CD4-positive, CD25-positive, alpha-beta regulatory T cell (primary cell): ENCODE measurements around the gene TTYH1. TPM values are rescaled to one million over a fixed set of nuclear protein-coding genes. Genes with fewer than 3 reads are reported as not detected.

Experiments
- ATAC-seq, 2 donors: fragments of 150-1000 bp; cut with Tn5 transposase; one replicate each; pipeline ENCODE4 v1.10.0; 2021; ENCODE audit warnings: low read depth in 2 of 2, moderate number of reproducible peaks in 2 of 2, moderate library complexity in 1 of 2
- DNase-seq, 3 donors: peaks; one replicate each; pipeline versions ENCODE4 v3.0.0 to v3.0.0-alpha.2; 2012 to 2022; ENCODE audit warnings: mixed read lengths in 1 of 3
- H3K27ac ChIP-seq: one replicate; pipeline ENCODE4 v1.7.0; 2013; ENCODE audit warnings: mild to moderate bottlenecking, low read length; ENCODE audit not compliant: insufficient read depth, poor library complexity, severe bottlenecking
- H3K27me3 ChIP-seq: one replicate; pipeline ENCODE4 v1.7.0; 2013; ENCODE audit warnings: low read length; ENCODE audit not compliant: control insufficient read depth, insufficient read depth
- H3K36me3 ChIP-seq: one replicate; pipeline ENCODE4 v1.7.0; 2013; ENCODE audit warnings: mild to moderate bottlenecking, low read length, moderate library complexity; ENCODE audit not compliant: control insufficient read depth, insufficient read depth
- H3K4me1 ChIP-seq: 2 replicates; pipeline ENCODE4 v1.7.0; 2013; ENCODE audit warnings: mild to moderate bottlenecking, low read length; ENCODE audit not compliant: insufficient read depth, control insufficient read depth, poor library complexity, severe bottlenecking
- H3K4me3 ChIP-seq: one replicate; pipeline ENCODE4 v1.7.0; 2013; ENCODE audit warnings: low read depth, mild to moderate bottlenecking, low read length, moderate library complexity
- H3K9me3 ChIP-seq, 2 experiments: 1 replicate in 1 of 2; 2 replicates in 1 of 2; pipeline ENCODE4 v1.7.0; 2013; ENCODE audit warnings: low read length in 2 of 2, mild to moderate bottlenecking in 1 of 2, moderate library complexity in 1 of 2; ENCODE audit not compliant: control insufficient read depth in 2 of 2
- H3K27ac Mint-ChIP-seq, 3 donors: one replicate each; pipeline ENCODE4 v1.8.0; 2020 to 2022; ENCODE audit warnings: mild to moderate bottlenecking in 3 of 3, mixed read lengths in 3 of 3, moderate library complexity in 2 of 3
- H3K27me3 Mint-ChIP-seq: one replicate; pipeline ENCODE4 v1.8.0; 2022; ENCODE audit warnings: mild to moderate bottlenecking, mixed read lengths
- H3K36me3 Mint-ChIP-seq: one replicate; pipeline ENCODE4 v1.8.0; 2020; ENCODE audit warnings: mixed read lengths
- H3K4me1 Mint-ChIP-seq, 4 donors: one replicate each; pipeline ENCODE4 v1.8.0; 2020 to 2022; ENCODE audit warnings: mixed read lengths in 4 of 4, mild to moderate bottlenecking in 1 of 4
- H3K4me3 Mint-ChIP-seq, 4 donors: one replicate each; pipeline ENCODE4 v1.8.0; 2020 to 2022; ENCODE audit warnings: mild to moderate bottlenecking in 4 of 4, mixed read lengths in 4 of 4, moderate library complexity in 3 of 4
- H3K9me3 Mint-ChIP-seq, 7 donors: one replicate each; pipeline ENCODE4 v1.8.0; 2020 to 2022; ENCODE audit warnings: mixed read lengths in 7 of 7, mild to moderate bottlenecking in 3 of 7, moderate library complexity in 2 of 7
- polyA plus RNA-seq, 4 donors: library from polyadenylated mRNA; unstranded; fragments of 300-500 nt; fragmentation: Illumina TruSeq; gene quantifications; one replicate each; pipeline ENCODE4 v1.2.3, GENCODE V29; 2021
- total RNA-seq: library from RNA; stranded (reverse); gene quantifications from one replicate; pipeline ENCODE4 v1.2.3, GENCODE V29; 2022

Gene TTYH1
- total and polyA plus RNA-seq, 5 donors from 2014 or later, result 0.17 to 1.00 (median 0.31) TPM; not detected in 2

- H3K27ac ChIP-seq, result no peak overlapping the region
- ATAC-seq (no peak), DNase-seq (no peak)
- H3K27ac Mint-ChIP-seq, result peak overlapping the region in 1 of 3 donors; percentile 14
- peaks cover 5 to 48% (median 23%) of the 10 kb centered on the region in 4 donors for H3K4me1 Mint-ChIP-seq
- H3K27me3 Mint-ChIP-seq, result no peaks in the 10 kb centered on the region
- H3K4me3 Mint-ChIP-seq, result peak overlapping the region in 2 of 4 donors; percentile 48 to 73
- no peak overlapping the region for H3K4me3 ChIP-seq
- H3K9me3 Mint-ChIP-seq, result peaks cover 0 to 1% (median 0%) of the 10 kb centered on the region in 7 donors
- peaks cover 32% of the 10 kb centered on the region for H3K36me3 Mint-ChIP-seq
- no peaks in the 10 kb centered on the region for H3K27me3 ChIP-seq
- H3K9me3 ChIP-seq, result no peaks in the 10 kb centered on the region
- peaks cover 90% of the 10 kb centered on the region for H3K36me3 ChIP-seq
- H3K4me1 ChIP-seq, result peaks cover 9% of the 10 kb centered on the region
Measured at GRCh38 chr19:54456423-54457373, 41.4 kb downstream of the TTYH1 start.

DNA sequence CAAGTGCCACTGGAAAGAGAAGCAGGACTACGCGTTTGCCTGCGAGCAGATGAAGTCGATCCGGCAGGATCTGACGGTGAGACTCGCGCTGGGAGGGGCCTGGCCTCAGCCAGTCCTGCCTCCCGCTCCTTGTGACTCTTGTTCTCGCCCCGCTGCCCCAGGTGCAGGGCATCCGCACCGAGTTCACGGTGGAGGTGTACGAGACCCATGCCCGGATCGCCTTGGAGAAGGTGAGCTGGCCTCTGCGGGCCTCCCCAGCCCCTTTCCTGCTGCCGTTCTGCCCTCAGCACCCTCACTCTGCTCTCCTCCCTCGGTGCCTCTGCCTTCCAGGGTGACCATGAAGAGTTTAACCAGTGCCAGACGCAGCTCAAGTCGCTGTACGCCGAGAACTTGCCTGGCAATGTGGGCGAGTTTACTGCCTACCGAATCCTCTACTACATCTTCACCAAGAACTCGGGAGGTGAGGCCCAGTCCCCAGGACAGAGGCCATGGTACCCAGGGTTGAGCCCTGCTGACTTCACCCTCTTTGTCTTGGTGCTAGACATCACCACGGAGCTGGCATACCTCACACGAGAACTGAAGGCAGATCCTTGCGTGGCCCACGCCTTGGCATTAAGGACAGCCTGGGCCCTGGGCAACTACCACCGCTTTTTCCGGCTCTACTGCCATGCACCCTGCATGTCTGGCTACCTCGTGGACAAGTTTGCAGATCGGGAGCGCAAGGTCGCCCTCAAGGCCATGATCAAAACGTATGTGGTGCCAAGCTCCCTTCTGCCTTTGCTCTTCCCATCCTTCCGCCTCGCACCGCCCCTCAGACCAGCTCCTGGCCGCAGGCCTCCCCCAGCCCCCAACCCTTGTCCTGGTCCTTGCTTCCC lies 42.7 kb downstream of the TTYH1 start:
- Histone ChIP-seq H3K27me3 (no peaks in the 10 kb centered on the region), H3K4me3 (no peak overlapping the region), H3K27ac (no peak overlapping the region), H3K4me1 (peaks cover 12% of the 10 kb centered on the region), H3K36me3 (peaks cover 79% of the 10 kb centered on the region), H3K9me3 (no peaks in the 10 kb centered on the region)
- H3K4me1 Mint-ChIP-seq, result peaks cover 4 to 42% (median 19%) of the 10 kb centered on the region in 4 donors
- no peak for ATAC-seq
- peaks cover 31% of the 10 kb centered on the region for H3K36me3 Mint-ChIP-seq
- no peaks in the 10 kb centered on the region for H3K27me3 Mint-ChIP-seq
- H3K4me3 Mint-ChIP-seq, result peak overlapping the region in 2 of 4 donors; percentile 50 to 73
- peaks cover 0 to 1% (median 0%) of the 10 kb centered on the region in 7 donors for H3K9me3 Mint-ChIP-seq
- no peak overlapping the region for H3K27ac Mint-ChIP-seq
- DNase-seq, result no peak

- Mint-ChIP-seq H3K27me3 (peaks cover 3% of the 10 kb centered on the region), H3K4me3 (peak overlapping the region; percentile 39 to 80 (median 62)), H3K27ac (no peak overlapping the region), H3K4me1 (peaks cover 0 to 37% (median 18%) of the 10 kb centered on the region in 4 donors), H3K36me3 (peaks cover 24% of the 10 kb centered on the region), H3K9me3 (peaks cover 0 to 1% (median 0%) of the 10 kb centered on the region in 7 donors)
- DNase-seq, result no peak
- ATAC-seq, result no peak
- peaks cover 72% of the 10 kb centered on the region for H3K36me3 ChIP-seq
- H3K4me1 ChIP-seq, result peaks cover 19% of the 10 kb centered on the region
- H3K4me3 ChIP-seq, result no peak overlapping the region
- no peak overlapping the region for H3K27ac ChIP-seq
- H3K9me3 ChIP-seq, result no peaks in the 10 kb centered on the region
- H3K27me3 ChIP-seq, result no peaks in the 10 kb centered on the region
Measured at GRCh38 chr19:54458648-54459281, 43.5 kb downstream of the TTYH1 start.

DNA sequence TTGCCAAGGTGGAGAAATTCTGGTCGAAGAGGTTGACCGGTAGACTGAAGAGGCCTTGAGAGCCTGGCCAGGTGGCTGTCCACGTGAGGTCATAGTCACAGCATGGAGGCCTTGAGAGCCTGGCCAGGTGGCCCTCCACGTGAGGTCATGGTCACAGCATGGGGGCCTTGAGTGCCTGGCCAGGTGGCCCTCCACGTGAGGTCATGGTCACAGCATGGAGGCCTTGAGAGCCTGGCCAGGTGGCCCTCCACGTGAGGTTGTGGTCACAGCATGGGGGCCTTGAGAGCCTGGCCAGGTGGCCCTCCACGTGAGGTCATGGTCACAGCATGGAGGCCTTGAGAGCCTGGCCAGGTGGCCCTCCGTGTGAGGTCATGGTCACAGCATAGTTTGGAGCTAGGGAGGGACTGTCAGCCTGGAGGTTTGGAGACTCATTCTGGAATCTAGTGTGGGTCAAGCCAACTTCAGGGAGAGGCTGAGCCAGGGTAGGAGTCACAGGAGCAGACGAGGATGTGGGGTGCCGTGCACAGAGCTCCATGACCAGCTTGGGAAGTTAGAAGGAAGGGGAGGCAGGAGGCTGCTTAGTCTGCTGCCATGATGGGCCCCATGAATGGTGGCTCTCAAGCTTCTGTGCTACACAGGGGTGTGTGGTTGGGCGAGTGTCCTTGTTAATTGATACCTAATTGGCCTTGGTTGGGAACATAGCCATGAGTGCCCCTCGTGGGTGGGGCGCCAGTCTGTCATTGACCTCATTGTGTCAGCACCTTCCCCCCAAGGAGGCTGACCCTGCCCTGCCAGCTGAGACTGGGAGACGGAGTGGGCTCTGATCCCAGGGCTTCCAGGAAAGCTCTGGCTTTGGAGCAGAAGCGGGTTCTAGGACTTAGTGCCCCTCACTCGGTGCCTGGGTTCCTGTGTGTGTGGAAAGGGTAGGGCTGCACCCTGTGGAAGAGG lies 44.3 kb downstream of the TTYH1 start:
- Histone ChIP-seq H3K36me3 (peaks cover 64% of the 10 kb centered on the region), H3K27me3 (no peaks in the 10 kb centered on the region), H3K9me3 (no peaks in the 10 kb centered on the region), H3K27ac (no peak overlapping the region), H3K4me1 (peaks cover 27% of the 10 kb centered on the region), H3K4me3 (no peak overlapping the region)
- Mint-ChIP-seq H3K4me3 (peak overlapping the region in 3 of 4 donors; percentile 55 to 80 (median 79)), H3K36me3 (peaks cover 21% of the 10 kb centered on the region), H3K9me3 (peaks cover 0 to 1% (median 0%) of the 10 kb centered on the region in 7 donors), H3K4me1 (peaks cover 0 to 44% (median 21%) of the 10 kb centered on the region in 4 donors), H3K27ac (peak overlapping the region in 2 of 3 donors; percentile 36 to 83), H3K27me3 (peaks cover 9% of the 10 kb centered on the region)
- no peak for ATAC-seq
- DNase-seq, result no peak

DNA sequence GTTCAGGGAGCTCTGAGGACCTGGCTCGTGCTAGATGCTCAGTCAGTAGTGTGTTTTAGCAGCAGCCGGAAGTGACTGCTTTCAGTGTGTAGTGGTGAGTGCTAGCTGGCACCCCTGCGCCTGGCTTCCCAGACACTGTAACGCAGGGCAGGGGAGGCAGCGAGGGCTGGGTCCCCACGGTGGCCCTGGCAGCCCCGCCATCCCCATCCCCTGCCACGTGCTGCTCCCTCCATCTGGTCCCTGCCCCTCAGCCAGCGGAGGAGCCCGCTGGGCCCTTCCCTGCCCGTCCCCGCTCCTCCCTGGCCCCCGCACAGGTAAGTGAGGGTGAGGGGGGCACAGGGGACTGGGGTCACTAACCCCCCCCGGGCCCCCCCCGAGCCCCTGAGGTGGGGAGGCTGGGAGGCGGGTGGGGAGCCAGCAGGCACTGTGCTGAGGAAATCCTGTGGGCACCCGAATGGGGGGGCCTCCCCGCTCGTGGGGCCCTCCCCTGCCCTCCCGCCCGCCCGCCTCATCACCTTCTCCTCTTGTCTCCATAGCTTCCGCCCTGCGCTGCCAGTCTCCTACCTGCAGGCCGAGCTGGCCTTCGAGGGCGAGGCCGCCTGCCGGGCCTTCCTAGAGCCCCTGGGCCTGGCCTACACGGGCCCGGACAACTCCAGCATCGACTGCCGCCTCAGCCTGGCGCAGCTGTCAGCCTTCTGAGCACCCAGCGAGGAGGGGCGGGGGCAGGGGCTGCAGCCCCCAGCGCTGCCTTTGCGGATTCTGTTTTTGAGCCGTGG lies 45.2 kb downstream of the TTYH1 start:
- Histone ChIP-seq H3K27me3 (no peaks in the 10 kb centered on the region), H3K27ac (no peak overlapping the region), H3K4me3 (no peak overlapping the region), H3K9me3 (no peaks in the 10 kb centered on the region), H3K36me3 (peaks cover 55% of the 10 kb centered on the region), H3K4me1 (peaks cover 32% of the 10 kb centered on the region)
- peaks cover 0 to under 1% (median 0%) of the 10 kb centered on the region in 7 donors for H3K9me3 Mint-ChIP-seq
- DNase-seq (no peak), ATAC-seq (no peak)
- H3K4me3 Mint-ChIP-seq, result peak overlapping the region in 1 of 4 donors; percentile 55
- H3K4me1 Mint-ChIP-seq, result peaks cover 0 to 46% (median 21%) of the 10 kb centered on the region in 4 donors
- H3K36me3 Mint-ChIP-seq, result peaks cover 21% of the 10 kb centered on the region
- H3K27me3 Mint-ChIP-seq, result peaks cover 9% of the 10 kb centered on the region
- H3K27ac Mint-ChIP-seq, result no peak overlapping the region

DNA sequence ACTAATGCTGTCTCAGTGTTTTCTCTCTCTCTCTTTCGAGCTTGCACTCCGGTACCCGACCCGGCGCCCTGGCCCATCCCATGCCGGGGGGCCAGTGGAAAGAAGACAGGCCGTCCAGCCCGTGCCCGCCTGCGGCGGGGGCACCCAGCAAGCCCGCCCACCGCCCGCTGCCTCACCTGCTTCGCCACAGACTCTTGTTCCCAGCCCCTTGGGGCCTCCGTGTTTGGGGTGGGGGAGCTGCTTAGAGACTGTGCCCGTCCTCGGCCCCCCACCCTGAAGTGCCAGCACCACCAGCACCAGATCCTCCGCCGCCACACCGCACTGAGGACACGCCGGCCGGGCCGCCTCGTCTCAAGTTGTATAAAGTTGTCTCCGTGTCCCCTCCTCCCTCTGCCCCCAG lies 45.9 kb downstream of the TTYH1 start:
- Mint-ChIP-seq H3K27ac (no peak overlapping the region), H3K36me3 (peaks cover 21% of the 10 kb centered on the region), H3K4me3 (peak overlapping the region in 3 of 4 donors; percentile 10 to 69 (median 26)), H3K4me1 (peaks cover 0 to 46% (median 21%) of the 10 kb centered on the region in 4 donors), H3K27me3 (peaks cover 13% of the 10 kb centered on the region), H3K9me3 (no peaks in the 10 kb centered on the region)
- H3K4me3 ChIP-seq, result no peak overlapping the region
- H3K4me1 ChIP-seq, result peaks cover 32% of the 10 kb centered on the region
- no peaks in the 10 kb centered on the region for H3K9me3 ChIP-seq
- DNase-seq, result no peak
- no peak overlapping the region for H3K27ac ChIP-seq
- H3K36me3 ChIP-seq, result peaks cover 47% of the 10 kb centered on the region
- H3K27me3 ChIP-seq, result no peaks in the 10 kb centered on the region
- ATAC-seq, result no peak
